ENCODE measurements around the gene TCIRG1. TPM values are rescaled to one million over a fixed set of nuclear protein-coding genes. Genes with fewer than 3 reads are reported as not detected.

The TCIRG1 gene
- total RNA-seq, 1 experiment from 2014 or later, result 203 TPM

DNA sequence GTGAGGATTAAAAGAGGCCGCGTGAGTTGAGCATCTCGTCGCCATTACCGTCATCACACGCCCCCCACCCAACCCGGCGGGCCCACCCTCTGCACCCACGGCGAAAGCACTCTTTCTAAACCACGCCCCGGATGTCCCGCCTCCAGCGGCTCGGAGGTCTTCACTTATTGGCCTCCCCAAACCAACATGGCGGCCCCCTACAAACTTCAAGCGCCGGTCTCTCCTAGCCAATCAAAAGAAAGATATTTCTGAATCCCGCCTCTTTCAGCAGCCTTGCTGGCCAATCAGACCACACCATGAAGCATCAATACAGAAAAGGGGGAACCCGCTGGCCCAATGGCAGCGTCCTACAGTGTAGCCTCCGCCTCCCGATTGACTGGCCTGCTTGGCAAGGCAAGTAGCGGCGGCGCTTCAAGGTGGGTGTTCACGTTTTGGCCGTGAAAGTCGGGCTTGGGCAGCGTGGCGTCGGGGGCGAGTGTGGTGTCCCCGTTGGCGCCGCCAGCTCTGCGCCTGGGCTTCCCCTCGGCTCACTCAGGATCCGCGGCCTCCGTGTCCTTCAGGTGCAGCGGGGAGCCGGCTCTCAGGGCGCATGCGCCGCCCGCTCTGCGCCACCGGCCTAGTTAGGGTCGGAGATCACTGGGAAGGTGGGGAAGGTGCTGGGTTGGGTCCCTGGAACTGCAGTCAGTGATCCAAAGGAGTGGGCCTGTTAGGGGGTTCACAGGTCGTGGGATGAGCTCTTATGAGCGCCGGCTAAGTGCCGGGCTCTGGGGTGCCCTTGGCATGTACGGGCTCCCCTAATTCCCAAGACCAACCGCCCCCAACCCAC, 8.3 kb upstream of the TCIRG1 start, which contains the start of gene NDUFS8:
TSS of gene NDUFS8 (plus strand) at position 364 of the 826 bp plus-strand sequence. CDS start 1,471 bp downstream, outside the sequence.
- Histone ChIP-seq H3K79me2 (ENCODE audit: low read length) (peaks cover 51% of the 10 kb centered on the region), H3K9me2 (replicated peaks; ENCODE audit: low read length) (no peaks in the 10 kb centered on the region), H3K27me3 (ENCODE audit: low read length) (no peaks in the 10 kb centered on the region), H3K9me3 (ENCODE audit: low read length) (no peaks in the 10 kb centered on the region), H3F3A (ENCODE audit: low read length, unreplicated experiment) (peaks cover 8% of the 10 kb centered on the region), H3K4me1 (ENCODE audit: insufficient read depth, low read length) (peaks cover 44% of the 10 kb centered on the region), H3K36me3 (ENCODE audit: low read depth, low read length) (peaks cover 8% of the 10 kb centered on the region), H4K20me1 (ENCODE audit: low read length) (no peaks in the 10 kb centered on the region), H3K27ac (ENCODE audit: low read length) (peak within 1 kb of the TSS; percentile 95), H3K9ac (ENCODE audit: low read length) (peak within 1 kb of the TSS; percentile 96), H2AFZ (ENCODE audit: low read length) (peak within 1 kb of the TSS; percentile 79), H3K4me3 (ENCODE audit: low read length) (peak within 1 kb of the TSS; percentile 91), H3K4me2 (ENCODE audit: low read length) (peak within 1 kb of the TSS; percentile 96)
- ATAC-seq (peak; percentile 86), DNase-seq (peak; percentile 100)
- ChIA-PET POLR2A (ENCODE audit: unreplicated experiment) (interaction anchor here (0.5 kb wide), 1 partner anchor 225 kb away, joined by 3 read pairs; no protein-coding TSS in a partner anchor), CTCF (no interaction called here)
- TF ChIP-seq, protein P1, sequence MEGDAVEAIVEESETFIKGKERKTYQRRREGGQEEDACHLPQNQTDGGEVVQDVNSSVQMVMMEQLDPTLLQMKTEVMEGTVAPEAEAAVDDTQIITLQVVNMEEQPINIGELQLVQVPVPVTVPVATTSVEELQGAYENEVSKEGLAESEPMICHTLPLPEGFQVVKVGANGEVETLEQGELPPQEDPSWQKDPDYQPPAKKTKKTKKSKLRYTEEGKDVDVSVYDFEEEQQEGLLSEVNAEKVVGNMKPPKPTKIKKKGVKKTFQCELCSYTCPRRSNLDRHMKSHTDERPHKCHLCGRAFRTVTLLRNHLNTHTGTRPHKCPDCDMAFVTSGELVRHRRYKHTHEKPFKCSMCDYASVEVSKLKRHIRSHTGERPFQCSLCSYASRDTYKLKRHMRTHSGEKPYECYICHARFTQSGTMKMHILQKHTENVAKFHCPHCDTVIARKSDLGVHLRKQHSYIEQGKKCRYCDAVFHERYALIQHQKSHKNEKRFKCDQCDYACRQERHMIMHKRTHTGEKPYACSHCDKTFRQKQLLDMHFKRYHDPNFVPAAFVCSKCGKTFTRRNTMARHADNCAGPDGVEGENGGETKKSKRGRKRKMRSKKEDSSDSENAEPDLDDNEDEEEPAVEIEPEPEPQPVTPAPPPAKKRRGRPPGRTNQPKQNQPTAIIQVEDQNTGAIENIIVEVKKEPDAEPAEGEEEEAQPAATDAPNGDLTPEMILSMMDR (conservative IDR thresholded peaks at IDR 0.05; ENCODE audit: low read depth, low read length), result no peak
- TF ChIP-seq EZH2phosphoT487 (IDR thresholded peaks at IDR 0.05; ENCODE audit: borderline replicate concordance, low read length), result no peak
- TF ChIP-seq EZH2 (IDR thresholded peaks at IDR 0.05; ENCODE audit: low read length, unreplicated experiment), result no peak
- BruUV-seq (replicated peaks), result no TSS peak
- intact Hi-C loops (cut with micrococcal nuclease), result no loop called here

DNA sequence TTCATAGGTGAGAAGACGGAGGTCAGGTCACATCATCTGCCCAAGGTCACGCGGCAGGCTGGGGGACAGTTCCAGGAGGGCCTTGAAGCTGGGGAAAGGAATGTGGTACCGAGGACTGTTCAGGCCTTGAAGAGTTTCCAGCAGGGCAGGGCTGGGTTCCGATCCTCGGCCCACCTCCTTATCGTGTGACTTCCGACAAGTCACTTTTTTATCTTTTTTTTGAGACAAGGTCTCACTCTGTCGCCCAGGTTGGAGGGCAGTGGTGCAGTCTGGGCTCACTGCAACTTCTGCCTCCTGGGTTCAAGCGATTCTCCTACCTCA, 7.7 kb upstream of the TCIRG1 start:
- H3K36me3 ChIP-seq (ENCODE audit: low read depth, low read length), result peaks cover 10% of the 10 kb centered on the region
- CTCF ChIA-PET, result no interaction called here
- intact Hi-C loops (cut with micrococcal nuclease), result no loop called here

More for the DNA sequence above, 7.7 kb upstream of the TCIRG1 start:
- Histone ChIP-seq H3K4me1 (ENCODE audit: insufficient read depth, low read length) (peaks cover 44% of the 10 kb centered on the region), H3K9me3 (ENCODE audit: low read length) (no peaks in the 10 kb centered on the region), H4K20me1 (ENCODE audit: low read length) (no peaks in the 10 kb centered on the region), H3K79me2 (ENCODE audit: low read length) (peaks cover 51% of the 10 kb centered on the region), H3K27ac (ENCODE audit: low read length) (peak overlapping the region; percentile 29), H3K9me2 (replicated peaks; ENCODE audit: low read length) (no peaks in the 10 kb centered on the region), H3K4me2 (ENCODE audit: low read length) (peak overlapping the region; percentile 96), H3K4me3 (ENCODE audit: low read length) (peak overlapping the region; percentile 91), H2AFZ (ENCODE audit: low read length) (peak overlapping the region; percentile 68), H3K9ac (ENCODE audit: low read length) (peak overlapping the region; percentile 96), H3F3A (ENCODE audit: low read length, unreplicated experiment) (peaks cover 8% of the 10 kb centered on the region), H3K27me3 (ENCODE audit: low read length) (no peaks in the 10 kb centered on the region)
- BruUV-seq (replicated peaks), result TSS peak; percentile 37
- ATAC-seq (no peak), DNase-seq (no peak)
- TF ChIP-seq EZH2 (IDR thresholded peaks at IDR 0.05; ENCODE audit: low read length, unreplicated experiment), result no peak
- TF ChIP-seq, protein P1 (conservative IDR thresholded peaks at IDR 0.05; ENCODE audit: low read depth, low read length), result no peak
- no peak for TF ChIP-seq EZH2phosphoT487 (IDR thresholded peaks at IDR 0.05; ENCODE audit: borderline replicate concordance, low read length)
- POLR2A ChIA-PET (ENCODE audit: unreplicated experiment), result interaction anchor here (0.5 kb wide), 1 partner anchor 225 kb away, joined by 3 read pairs; no protein-coding TSS in a partner anchor

Data from PC-3 (cell line).